Prostate gland (tissue), 2 donors: ENCODE measurements around the gene HOXC12.

Source experiments
- POLR2A ChIP-seq: fragments of 450-650 bp; IDR thresholded peaks from one replicate; pipeline ENCODE4 v1.6.1; 2016; ENCODE audit warnings: antibody characterized with exemption, mild to moderate bottlenecking
- TF ChIP-seq, protein P1 (sequence below), 4 experiments: fragments of 200-600 bp in 2 of 4; fragments of 450-650 bp in 2 of 4; sonication (generic) in 2 of 4; IDR thresholded peaks; 1 replicate in 3 of 4; 2 replicates in 1 of 4; pipeline ENCODE4 v1.5.1; 2016 to 2019; ENCODE audit warnings: antibody characterized with exemption in 4 of 4, mild to moderate bottlenecking in 2 of 4, moderate library complexity in 2 of 4

DNA sequence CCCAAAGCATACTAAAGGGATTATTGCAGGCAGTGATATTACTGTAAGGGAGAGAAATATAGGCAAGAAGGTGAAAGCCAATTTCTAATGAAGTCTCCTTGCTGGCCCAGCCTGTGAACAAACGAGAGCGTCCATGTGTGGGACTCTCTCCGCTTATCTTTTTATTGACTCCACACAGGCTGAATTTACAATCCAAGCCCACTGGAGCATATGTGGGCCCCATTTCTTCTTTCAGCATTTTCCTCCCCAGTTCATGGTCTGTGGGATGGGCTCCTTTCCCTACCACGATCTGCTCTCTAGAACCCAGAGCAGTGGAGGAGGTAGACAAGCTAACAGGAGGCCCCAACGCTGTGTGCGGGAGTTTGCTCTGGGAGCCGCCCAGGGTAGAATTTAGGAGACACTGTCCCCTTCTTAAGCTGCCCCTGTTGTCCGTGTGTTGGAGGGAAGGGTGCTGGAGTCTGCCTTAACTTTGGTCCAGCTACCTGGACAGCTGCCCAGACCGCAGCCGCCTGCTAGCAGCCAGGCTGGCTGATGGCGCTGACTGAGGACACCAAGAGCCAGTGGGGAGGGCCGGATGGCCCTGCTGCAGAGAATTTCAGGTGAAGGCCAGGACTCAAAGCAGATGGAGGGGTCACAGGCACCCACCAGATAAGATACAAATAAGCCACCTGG lies 15.0 kb downstream of the HOXC12 start:
- TF ChIP-seq, protein P1, sequence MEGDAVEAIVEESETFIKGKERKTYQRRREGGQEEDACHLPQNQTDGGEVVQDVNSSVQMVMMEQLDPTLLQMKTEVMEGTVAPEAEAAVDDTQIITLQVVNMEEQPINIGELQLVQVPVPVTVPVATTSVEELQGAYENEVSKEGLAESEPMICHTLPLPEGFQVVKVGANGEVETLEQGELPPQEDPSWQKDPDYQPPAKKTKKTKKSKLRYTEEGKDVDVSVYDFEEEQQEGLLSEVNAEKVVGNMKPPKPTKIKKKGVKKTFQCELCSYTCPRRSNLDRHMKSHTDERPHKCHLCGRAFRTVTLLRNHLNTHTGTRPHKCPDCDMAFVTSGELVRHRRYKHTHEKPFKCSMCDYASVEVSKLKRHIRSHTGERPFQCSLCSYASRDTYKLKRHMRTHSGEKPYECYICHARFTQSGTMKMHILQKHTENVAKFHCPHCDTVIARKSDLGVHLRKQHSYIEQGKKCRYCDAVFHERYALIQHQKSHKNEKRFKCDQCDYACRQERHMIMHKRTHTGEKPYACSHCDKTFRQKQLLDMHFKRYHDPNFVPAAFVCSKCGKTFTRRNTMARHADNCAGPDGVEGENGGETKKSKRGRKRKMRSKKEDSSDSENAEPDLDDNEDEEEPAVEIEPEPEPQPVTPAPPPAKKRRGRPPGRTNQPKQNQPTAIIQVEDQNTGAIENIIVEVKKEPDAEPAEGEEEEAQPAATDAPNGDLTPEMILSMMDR (IDR thresholded peaks at IDR 0.05), result no peak
- no peak for TF ChIP-seq POLR2A
